ENCODE measurements around the gene SYDE1.
A peak's percentile ranks its signal among the peaks of the same experiment; 100 is the strongest.

Gene SYDE1

DNA sequence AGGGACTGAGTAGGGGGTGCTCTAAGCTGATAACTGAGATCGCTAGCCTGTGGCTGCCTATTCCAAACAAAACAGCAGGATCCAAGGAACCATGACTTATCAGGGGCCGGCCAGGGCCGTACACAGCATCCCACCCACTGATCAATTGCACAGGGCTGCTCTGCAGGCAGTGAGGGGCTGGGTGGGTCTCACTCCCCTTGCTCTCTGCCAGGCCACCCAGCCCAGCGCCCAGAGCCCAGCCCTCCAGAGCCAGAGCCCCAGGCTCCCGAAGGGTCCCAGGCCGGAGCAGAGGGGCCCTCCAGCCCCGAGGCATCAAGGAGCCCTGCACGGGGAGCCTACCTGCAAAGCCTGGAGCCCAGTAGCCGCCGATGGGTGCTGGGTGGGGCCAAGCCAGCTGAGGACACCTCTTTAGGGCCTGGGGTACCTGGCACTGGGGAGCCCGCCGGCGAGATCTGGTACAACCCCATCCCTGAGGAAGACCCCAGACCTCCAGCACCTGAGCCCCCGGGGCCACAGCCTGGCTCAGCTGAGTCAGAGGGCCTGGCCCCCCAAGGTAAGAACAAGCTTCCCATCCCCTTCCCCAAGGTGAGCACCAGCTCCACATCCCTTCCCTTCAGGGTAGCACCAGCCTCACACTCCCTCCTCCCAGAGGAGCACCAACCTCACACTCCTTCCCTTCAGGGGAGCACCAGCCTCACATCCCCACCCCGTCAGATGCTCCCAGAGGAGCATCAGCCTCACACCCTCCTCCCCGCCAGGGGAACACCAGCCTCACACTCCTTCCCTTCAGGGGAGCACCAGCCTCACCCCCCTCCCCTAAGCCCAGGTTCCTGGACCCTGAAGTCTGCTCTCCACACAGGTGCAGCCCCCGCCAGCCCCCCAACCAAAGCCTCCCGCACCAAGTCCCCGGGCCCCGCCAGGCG is 1.9 kb downstream of the SYDE1 start:
- DNase-seq (ENCODE audit: low spot score): no peak

DNA sequence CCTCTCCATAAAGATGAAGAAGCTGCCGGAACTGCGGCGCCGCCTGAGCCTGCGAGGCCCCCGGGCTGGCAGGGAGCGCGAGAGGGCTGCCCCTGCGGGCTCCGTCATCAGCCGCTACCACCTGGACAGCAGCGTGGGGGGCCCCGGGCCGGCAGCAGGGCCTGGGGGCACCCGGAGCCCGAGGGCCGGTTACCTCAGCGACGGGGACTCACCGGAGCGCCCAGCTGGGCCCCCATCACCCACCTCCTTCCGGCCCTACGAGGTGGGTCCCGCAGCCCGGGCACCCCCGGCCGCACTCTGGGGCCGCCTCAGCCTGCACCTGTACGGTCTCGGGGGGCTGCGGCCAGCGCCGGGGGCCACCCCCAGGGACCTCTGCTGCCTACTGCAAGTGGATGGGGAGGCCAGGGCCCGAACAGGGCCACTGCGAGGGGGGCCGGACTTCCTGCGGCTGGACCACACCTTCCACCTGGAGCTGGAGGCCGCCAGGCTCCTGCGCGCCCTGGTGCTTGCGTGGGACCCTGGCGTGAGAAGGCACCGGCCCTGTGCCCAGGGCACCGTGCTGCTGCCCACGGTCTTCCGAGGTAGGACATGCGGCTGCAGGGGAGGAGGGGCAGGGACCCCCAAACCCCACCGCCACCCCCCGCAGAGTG is 2.7 kb downstream of the SYDE1 start:
- DNase-seq (ENCODE audit: low spot score): no peak

DNA sequence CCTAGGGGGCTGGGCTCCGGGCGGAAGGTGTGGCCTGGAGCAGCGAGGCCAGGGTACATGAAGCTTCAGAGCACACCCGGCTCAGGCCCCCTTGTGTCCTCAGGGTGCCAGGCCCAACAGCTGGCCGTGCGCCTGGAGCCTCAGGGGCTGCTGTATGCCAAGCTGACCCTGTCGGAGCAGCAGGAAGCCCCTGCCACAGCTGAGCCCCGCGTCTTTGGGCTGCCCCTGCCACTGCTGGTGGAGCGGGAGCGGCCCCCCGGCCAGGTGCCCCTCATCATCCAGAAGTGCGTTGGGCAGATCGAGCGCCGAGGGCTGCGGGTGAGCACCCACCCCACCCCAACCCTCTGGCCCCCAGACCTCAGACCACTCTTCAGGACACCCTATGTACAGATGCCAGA is 3.2 kb downstream of the SYDE1 start:
- DNase-seq (ENCODE audit: low spot score): no peak

DNA sequence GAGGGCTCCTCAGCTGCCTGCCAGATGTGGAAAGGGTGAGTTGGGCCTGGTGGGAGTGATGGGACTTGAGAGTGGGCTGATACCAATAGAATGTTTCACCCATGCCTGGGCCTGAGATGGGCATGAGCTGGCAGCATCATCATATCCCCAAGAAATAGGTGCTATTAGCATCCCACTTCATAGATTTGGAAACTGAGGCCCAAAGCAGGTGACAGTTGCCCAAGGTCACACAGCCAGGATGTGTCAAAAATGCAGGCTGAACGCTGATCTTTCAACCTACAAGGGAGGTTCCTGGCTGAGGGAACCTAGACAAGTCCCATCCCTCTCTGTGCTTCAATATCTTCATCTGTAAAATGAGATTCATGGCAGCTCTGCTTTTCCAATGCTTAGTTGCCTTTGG is 4.6 kb downstream of the SYDE1 start:
- DNase-seq (ENCODE audit: low spot score): no peak

GRCh38 chr19:15112385-15112784 is 5.2 kb downstream of the SYDE1 start:
- no peak for DNase-seq (ENCODE audit: low spot score)

- DNase-seq (ENCODE audit: low spot score): no peak
Observed at GRCh38 chr19:15113245-15114152, 6.3 kb downstream of the SYDE1 start.

DNA sequence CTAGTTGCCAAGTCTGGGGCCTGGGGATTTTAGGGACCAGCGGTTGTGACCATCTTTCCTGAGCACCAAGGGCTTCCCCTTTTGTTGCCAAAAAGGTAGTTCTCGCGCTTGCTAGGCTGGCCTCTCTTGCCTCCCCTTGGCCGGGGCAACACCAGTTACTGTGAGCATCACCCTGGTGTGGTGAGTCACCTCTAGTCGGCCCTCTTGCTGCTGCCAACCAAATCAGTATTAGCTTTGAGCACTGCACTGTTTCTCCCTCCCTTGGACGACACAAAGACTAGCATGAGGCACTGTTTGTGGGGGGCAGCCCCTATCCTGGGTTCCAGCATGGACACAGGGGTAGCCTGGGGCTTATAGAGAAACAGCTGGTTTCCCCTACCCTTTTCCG is 6.9 kb downstream of the SYDE1 start:
- no peak for DNase-seq (ENCODE audit: low spot score)

GRCh38 chr19:15115080-15115479 is 7.9 kb downstream of the SYDE1 start:
- no peak for DNase-seq (ENCODE audit: low spot score)

DNA sequence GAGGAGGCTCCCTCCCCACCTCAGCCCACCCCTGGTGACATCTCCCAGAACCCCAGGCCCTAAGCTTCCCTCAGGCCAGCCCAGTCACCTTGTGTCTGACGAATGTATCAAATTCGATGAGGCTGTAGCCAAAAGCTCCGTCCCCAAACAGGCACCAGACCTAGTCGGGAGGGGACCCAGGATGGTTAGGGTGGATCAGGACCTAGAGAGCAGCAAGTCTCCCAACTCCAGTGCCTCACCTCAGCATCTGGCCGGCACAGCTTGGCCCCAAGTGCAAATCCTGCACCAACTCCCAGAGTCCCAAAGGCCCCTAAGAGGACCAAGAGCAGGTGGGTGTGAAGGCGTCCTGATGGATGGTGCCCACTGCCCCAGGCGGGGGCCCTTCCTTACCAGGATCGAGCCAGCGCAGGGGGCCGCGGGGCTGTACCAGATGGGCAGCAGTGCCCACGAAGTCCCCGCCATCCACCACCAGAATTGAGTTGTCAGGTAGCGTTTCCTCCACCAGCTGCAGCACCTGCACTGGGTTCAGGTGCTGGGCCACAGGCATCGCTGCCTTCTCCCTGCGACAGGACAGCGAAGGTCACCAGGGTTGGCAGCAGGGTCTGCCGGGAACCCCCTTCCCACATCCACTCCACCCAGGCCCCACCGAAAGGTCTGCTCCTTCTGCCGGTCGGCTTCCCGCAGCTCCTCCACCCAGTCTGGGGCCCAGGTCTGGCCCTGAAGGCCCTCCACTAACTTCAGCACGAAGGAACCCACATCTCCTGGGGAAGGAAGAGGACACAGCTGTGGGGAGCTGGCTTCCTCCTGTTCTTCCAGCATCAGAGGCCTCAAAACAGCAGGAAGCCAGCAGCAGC is 8.8 kb downstream of the SYDE1 start:
- DNase-seq (ENCODE audit: low spot score): no peak

DNA sequence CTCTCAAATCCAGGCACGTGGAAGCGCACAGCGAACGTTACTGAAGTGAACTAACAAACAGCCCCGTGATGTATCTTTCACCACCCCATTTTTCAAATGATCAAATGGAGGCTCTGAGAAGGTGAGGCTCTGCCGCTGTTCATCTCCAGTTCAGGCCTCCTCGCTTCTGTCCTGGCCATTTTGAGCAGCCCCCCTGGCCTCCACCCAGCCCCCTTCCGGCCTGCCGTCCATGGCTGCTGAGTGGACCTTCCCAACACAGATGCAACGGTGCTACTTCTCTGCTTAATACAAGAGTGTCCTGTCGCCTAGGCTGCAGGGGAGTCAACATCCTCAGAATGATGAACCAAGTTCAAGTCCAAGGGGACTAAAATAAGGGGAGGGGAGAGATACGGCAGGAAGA is 9.7 kb downstream of the SYDE1 start:
- no peak for DNase-seq (ENCODE audit: low spot score)

- DNase-seq (ENCODE audit: low spot score): no peak
Observed at GRCh38 chr19:15118248-15118647, 11.0 kb downstream of the SYDE1 start.

DNA sequence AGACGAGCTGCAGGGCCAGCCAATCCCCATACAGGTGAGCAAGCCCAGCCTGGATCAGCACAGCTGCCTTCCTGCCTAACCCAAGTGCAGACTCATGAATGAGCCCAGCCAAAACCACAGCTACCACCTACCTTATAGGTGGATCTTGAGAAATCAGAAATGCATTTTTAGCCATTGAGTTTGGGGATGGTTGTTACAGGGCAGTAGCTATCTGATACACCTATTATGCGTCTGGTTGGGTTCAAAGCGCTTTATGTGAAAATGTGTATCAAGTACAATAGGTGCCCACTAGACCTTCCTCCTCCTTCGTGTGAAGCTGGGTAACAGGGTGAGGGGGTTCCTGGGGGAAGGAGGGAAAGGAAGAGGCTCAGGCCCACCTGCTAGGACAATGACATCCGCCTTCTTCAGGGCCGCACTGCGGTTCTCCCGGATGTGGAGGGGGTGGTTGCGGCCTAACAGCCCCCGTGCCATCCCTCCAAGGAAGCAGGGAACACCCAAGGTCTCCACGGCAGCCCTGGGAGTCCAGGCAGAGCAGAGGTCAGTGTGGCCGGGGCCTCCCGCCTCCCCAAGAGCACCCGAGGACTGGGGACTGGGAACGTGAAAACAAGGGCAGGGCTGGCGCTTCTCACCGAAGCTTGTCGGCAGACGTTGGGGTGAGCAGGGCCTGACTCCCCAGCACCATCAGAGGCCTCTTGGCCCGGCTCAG is 11.7 kb downstream of the SYDE1 start:
- no peak for DNase-seq (ENCODE audit: low spot score)

- no peak for DNase-seq (ENCODE audit: low spot score)
Observed at GRCh38 chr19:15120135-15121026, 13.2 kb downstream of the SYDE1 start.

DNA sequence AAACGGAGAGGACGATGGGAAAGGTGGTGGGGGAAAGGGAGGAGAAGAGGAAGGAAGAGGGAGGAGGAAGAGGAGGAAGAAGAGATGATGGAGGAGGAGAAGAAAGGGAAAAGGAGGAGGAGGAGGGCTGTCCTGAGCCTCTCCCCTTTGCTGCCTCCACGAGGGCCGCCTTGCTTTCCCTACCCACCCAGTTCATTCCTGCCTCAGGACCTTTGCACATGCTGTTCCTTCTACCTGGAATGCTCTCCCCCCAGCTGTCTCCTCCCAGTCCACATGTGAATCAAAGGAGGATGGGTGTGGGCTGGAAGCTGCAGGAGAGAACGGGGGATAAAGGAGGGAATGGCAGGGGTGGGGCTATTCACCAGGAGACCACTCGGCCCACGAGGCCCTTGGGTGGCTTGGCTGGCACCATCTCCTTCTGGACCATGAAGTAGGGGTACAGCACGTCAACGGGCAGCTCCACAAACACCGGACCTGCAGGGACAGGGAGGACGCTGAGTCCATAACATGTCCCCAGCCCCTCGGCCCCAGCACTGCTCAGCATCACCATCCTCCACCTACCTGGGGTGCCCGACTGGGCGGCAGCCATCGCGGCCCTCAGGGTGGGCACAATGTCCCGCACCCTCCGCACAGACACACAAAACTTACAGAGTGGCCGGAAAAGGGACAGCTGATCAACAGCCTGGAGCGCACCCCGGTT is 15.3 kb downstream of the SYDE1 start:
- no peak for DNase-seq (ENCODE audit: low spot score)

DNA sequence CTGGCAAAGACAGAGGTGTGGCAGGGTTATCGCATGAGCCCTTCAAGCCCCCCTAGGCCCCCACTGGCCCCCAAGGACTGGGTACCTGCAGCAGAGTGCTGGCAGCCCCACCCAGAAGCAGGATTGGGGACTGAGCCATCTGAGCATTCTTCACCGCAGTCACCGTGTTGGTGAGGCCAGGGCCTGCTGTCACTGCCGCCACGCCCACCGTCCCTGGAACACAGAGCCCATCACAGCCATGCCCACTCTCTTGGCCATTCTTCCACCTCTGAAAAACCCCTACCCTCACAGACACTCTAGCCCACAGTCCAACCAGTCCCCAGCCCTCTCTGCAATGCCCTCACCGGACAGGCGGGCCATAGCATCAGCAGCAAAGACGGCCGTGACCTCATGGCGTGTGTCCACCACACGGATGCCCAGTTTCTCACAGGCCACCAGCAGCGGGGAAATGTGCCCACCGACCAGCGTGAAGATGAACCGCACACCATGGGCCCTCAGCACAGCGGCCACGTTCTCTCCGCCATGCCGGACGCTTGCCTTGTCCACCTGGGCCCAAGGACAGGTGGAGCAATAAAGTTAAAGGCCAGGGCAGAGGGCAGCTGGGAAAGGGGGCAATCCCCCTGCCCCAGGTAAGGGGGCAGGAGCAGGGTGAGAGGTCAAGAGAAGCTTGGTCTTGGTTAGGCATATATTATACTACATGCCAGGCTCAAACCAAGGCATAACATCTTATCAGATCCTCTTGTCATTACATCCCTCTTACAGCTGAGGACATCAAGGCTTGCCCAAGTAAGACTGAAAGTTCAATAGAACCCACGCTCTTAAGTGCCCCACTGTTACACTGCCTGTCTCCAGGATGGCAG is 16.1 kb downstream of the SYDE1 start:
- DNase-seq (ENCODE audit: low spot score): no peak

DNA sequence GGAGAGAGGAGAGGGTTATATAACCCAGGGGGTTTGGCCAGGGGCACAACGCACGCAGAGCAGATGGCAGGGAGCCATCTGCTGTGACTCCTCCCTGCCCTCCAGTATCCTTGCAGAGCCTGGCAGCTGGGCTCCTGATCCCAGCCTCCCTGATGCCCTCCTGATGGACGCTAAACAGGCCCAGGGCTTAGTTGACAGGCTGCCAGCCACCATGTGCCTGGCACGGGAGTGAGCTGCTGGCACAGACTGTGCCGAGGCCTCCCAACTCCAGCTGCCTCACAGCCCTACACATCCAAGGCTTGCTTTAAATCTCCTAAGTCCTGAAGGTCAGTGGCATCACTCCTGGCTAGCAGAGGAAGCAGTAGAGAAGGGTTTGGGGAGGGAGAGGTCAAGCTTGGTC is 16.7 kb downstream of the SYDE1 start:
- peak; percentile 68 for DNase-seq (ENCODE audit: low spot score)

- DNase-seq (ENCODE audit: low spot score): no peak
Observed at GRCh38 chr19:15124572-15125231, 17.5 kb downstream of the SYDE1 start.
